Activated CD4-positive, alpha-beta T cell treated with anti-CD3 and anti-CD28 coated beads, Interleukin-2, amount 50 U/mL, for 48 hours (primary cell): Measurements from ENCODE around the gene MAPKAPK2.

Source experiments
- DNase-seq, 2 experiments: peaks; one replicate each; pipeline ENCODE4 v3.0.0-alpha.2; 2020

MAPKAPK2 gene

DNA sequence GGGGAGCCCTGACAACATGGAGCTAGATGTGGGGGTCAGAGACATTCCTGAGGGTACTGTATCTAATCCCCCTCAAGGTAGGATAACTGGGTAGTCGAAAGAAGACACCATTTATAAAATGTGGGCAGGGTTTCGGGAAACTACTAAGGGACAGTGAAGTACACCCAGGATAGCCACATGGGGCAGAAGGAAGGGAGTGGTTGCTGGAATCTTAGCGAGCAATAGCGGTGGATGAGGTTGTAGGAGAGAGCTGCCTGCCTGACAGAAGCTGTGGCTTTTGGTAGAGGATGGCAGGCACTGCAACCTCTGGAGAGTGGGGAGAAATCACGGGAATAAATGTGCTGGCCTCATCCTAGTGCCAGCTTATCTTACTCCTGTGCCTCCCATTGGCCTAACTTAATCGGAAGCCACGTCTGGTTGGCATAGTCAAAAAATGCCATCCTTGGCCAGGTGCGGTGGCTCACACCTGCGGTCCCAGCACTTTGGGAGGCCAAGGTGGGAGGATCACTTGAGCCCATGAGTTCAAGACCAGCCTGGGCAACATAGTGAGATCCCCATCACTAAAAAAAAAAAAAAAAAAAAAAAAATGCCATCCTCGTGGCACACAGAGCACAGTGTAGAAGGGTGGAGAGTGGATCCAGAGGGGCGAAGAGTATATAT lies 23.4 kb upstream of the MAPKAPK2 start:
- no peak for DNase-seq

GRCh38 chr1:206662396-206663092 lies 22.2 kb upstream of the MAPKAPK2 start:
- DNase-seq = no peak

- no peak for DNase-seq
Observed at GRCh38 chr1:206663362-206663761, 21.3 kb upstream of the MAPKAPK2 start.

DNA sequence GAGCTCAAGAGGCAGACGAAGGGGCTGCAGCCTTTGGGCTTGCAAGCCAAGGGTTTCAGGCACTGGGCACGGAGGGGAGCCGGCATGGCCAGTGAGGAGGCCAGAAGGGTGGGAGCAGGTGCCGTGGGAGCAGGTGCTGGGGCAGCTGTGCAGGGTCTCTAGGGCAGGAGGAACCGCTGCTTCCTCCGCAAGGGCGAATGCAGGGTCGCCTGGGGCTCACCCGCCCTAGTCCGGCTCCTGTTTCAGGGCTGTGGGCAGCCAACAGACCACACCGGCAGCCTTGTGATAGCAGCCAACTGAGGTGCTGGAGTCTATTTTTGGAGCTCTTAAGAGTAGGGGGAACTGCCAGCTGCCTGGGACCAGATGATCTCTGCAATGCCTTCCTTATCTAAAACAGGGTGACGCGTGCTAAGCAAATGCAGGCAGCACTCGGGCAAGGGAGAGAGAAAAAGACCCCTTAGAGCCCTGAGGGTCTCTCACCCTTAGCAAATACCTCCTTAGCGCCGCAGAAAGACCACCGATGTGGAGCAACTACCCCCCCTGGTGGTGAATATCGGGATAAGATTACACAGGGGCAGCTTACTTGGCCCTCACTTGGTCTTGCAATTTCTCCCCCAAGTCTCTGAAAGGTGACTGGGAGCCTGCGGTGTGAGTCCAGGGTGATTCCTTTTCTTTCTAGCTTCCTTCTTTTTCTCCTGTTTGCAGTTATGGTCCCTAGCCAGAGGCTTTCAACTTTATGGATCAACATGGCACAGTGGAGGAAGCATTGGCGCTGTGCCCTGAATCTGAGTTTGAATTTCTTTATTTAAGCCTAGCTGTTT lies 20.7 kb upstream of the MAPKAPK2 start:
- peak; percentile 71 to 78 for DNase-seq

- no peak for DNase-seq
Observed at GRCh38 chr1:206664740-206665139, 20.0 kb upstream of the MAPKAPK2 start.

GRCh38 chr1:206666031-206666561 lies 18.6 kb upstream of the MAPKAPK2 start:
- DNase-seq = no peak

- DNase-seq = no peak
Observed at GRCh38 chr1:206666954-206667665, 17.6 kb upstream of the MAPKAPK2 start.

GRCh38 chr1:206668351-206668750 lies 16.4 kb upstream of the MAPKAPK2 start:
- DNase-seq = no peak

DNA sequence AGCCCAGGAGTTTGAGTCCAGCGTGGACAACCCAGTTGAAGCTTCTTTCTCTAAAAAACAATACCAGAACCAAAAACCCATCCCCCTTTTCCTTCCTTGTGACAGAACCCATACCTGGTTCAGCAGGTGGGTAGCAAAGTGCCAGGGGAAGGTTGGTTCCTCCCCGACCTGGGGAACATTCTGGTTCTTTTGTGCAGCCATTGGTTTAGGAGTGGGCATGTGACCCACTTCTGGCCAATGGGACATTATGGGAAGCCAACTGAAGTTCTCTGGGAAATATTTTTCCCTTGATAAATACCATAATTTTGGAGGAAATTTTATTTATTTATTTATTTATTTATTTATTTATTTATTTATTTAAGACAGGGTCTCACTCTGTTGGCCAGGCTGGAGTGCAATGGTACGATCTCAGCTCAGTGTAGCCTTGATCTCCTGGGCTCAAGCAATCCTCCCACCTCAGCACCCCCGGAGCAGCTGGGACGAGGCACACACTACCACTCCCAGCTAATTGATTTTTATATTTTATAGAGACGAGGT lies 15.8 kb upstream of the MAPKAPK2 start:
- DNase-seq = no peak

GRCh38 chr1:206672011-206672688 lies 12.6 kb upstream of the MAPKAPK2 start:
- DNase-seq = no peak

DNA sequence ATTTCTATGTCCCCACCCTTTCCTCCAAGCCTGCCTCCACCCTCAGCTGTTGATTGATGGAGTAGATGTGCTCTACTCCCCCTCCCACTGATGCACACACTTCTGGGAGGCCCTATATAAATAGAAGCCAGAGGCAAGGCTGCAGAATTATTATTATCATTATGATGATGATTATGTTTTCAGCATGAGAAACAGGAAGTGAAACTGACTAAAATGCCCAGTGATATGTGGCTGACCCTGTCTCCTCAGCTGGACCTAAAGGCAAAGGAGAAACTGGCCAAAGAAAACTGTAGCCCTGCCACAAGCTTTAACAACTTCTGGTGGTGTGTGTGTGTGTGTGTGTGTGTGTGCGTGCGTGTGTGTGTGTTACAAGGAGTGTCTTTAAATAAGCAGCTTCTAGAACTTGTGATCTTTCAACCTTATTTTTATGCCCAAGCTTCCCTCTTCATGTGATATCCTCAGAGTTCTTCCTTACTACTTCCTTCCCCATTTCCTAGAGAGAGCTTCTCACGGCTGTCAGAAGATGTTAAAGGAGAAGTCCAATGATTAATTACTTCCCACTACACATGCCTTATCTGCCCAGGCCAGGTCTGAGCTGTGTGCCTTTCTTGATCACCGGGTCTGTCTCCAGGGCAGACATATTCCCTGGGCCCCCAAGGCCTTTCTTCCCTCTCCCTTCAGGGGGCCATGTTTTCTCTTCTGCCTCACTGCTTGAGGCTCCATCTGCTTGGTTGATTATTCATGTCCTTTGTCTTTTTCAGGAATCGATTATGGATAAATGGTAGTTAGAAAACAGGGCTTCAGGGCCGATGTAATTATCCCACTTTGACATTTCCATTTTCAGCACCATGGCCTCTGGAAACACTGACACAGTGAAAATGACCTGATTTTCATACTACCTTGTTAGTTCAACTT lies 11.6 kb upstream of the MAPKAPK2 start:
- no peak for DNase-seq

DNA sequence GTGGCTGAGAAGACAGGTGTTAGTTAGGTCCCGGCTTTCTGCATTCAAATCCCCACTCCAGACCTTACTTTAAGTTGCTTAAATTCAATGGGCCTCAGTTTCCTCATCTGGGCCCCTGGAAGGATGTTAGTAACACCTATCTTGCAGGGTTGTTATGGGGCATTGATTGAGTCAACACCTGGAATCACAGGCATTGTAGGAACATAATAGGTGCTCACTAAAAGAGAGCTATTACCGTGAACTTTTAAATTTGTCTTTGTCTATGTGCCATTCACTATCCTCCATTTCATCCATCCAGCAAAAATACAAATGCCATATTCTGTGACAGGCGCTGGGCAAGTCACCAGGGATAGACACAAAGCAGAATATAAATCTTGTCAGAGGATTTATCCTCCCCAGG lies 10.5 kb upstream of the MAPKAPK2 start:
- no peak for DNase-seq

GRCh38 chr1:206674745-206675175 lies 9.9 kb upstream of the MAPKAPK2 start:
- DNase-seq = no peak

- DNase-seq = no peak
Observed at GRCh38 chr1:206676499-206676898, 8.2 kb upstream of the MAPKAPK2 start.

GRCh38 chr1:206678490-206678889 lies 6.2 kb upstream of the MAPKAPK2 start:
- no peak for DNase-seq

DNA sequence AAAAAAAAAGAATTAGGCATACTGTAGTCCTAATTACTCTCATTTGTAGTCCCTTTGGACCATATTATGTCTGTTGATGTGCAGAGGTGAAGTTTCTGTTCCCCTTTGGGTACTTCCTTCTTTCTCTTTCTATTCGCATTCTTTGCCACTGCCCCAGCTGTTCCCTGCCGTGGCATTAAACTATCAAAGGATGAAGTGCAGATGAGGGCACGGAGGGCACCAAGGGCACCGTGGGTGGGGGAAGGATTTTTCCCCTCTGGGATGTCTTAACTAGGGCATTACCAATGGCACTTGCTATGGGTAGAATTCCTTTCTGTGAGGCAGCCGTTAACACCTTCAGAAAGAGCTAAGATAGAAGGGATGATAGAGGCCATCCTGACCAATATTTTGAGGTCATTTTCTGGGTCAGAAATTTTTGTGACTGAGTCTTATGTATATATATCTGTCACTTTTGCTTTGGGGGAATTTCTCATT lies 4.9 kb upstream of the MAPKAPK2 start:
- no peak for DNase-seq

DNA sequence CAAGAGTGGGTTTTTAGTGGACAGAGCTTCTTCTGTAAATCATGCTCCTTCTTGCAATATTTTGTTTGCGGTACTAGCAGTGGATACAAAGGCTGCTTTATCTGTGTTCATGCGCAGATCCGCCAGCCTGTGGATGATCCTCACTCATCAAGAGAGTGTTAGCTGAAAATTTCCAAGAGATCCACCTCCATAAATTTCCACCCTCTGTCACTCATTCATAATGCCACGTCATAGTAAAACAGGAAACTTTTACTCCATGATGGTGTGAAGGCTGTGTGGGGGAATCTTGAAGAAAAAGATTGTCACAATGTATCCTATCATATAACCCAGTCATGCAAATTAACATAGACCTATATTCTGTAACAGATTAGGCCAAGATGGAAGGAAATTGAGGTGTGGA lies 4.4 kb upstream of the MAPKAPK2 start:
- DNase-seq = no peak

GRCh38 chr1:206681359-206681758 lies 3.3 kb upstream of the MAPKAPK2 start:
- DNase-seq = no peak

DNA sequence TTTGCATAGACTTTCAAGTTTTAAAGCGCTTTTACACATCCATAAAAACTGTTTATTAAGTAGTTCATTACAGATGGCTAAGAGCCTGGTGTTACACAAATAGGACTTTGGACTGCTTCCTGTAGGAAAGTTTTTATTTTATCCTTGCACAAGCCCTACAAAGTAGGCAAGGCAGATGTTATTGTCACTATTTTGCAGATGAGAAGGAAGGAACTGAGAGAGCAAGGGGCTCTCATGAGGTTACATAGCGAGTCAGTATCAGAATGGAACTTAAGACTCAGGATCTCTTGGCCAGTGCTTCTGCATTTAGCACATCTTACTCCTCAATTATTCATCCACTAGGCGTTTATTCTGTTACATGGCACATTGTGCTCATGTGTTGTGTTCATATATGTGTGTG lies 2.6 kb upstream of the MAPKAPK2 start:
- DNase-seq = no peak

DNA sequence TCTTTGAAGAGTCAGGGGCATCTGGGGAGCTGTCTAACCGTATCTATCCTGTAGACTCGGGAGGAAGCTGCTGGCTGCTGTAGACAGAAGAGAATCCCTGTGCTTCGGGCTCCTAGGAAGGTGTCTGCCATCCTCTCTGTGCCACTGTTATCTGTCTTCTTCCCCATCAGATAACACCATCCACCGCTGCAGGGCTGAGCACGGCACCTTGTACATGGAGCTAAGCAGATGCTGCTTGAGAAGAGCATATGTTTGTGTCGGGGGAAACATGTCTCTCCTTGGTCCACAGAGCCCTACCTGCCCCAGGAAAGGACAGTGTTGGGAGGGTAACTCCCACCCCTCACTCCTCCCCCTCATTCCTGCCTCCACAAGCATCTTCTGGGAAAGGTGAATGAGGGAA lies 1.4 kb upstream of the MAPKAPK2 start:
- no peak for DNase-seq

- DNase-seq = no peak
Observed at GRCh38 chr1:206684003-206684402, 702 bp upstream of the MAPKAPK2 start.
